Mesenchymal stem cell (in vitro differentiated cells and primary cell): ENCODE data around the gene SMG1.
"Not testable (repeated sequence)": the region's sequence is repeated elsewhere in the genome, so short reads cannot be mapped to it uniquely, and the experiment has no call there.

Experiments
- DNase-seq: peaks from one replicate; pipeline ENCODE4 v3.0.0-alpha.2; 2013
- H2AFZ ChIP-seq: one replicate; pipeline ENCODE4 v1.6.1; 2013; ENCODE audit warnings: low read depth, mild to moderate bottlenecking, control low read depth, inconsistent platforms, low read length, moderate library complexity
- H2AK5ac ChIP-seq: 2 replicates; pipeline ENCODE4 v1.6.1; 2013; ENCODE audit warnings: low read length, moderate library complexity, mild to moderate bottlenecking, inconsistent platforms; ENCODE audit not compliant: severe bottlenecking
- H2BK120ac ChIP-seq: one replicate; pipeline ENCODE4 v1.6.1; 2013; ENCODE audit warnings: low read depth, mild to moderate bottlenecking, inconsistent platforms, low read length, moderate library complexity
- H2BK12ac ChIP-seq, 2 experiments: one replicate each; pipeline ENCODE4 v1.6.1; 2013; ENCODE audit warnings: inconsistent platforms in 2 of 2, low read length in 2 of 2, mild to moderate bottlenecking in 2 of 2, moderate library complexity in 2 of 2, control low read depth in 1 of 2
- H2BK15ac ChIP-seq: one replicate; pipeline ENCODE4 v1.6.1; 2013; ENCODE audit warnings: mild to moderate bottlenecking, low read depth, inconsistent platforms; ENCODE audit not compliant: poor library complexity, severe bottlenecking
- H2BK5ac ChIP-seq: 2 replicates; pipeline ENCODE4 v1.6.1; 2013; ENCODE audit warnings: low read depth, mild to moderate bottlenecking, low read length, control low read depth, inconsistent platforms; ENCODE audit not compliant: poor library complexity, severe bottlenecking
- H3K14ac ChIP-seq, 2 experiments: one replicate each; pipeline ENCODE4 v1.6.1; 2013; ENCODE audit warnings: inconsistent platforms in 2 of 2, low read length in 2 of 2, control low read depth in 1 of 2, mild to moderate bottlenecking in 1 of 2, moderate library complexity in 1 of 2
- H3K18ac ChIP-seq, 2 experiments: one replicate each; pipeline ENCODE4 v1.6.1; 2013; ENCODE audit warnings: inconsistent platforms in 2 of 2, low read length in 2 of 2, control low read depth in 1 of 2, low read depth in 1 of 2, mild to moderate bottlenecking in 1 of 2
- H3K23ac ChIP-seq, 2 experiments: one replicate each; pipeline ENCODE4 v1.6.1; 2013; ENCODE audit warnings: inconsistent platforms in 2 of 2, low read length in 2 of 2, mild to moderate bottlenecking in 2 of 2, moderate library complexity in 2 of 2, control low read depth in 1 of 2
- H3K27ac ChIP-seq: 2 replicates; pipeline ENCODE4 v1.5.1; 2013; ENCODE audit warnings: mild to moderate bottlenecking, moderate library complexity, low read length, control low read depth, inconsistent platforms; ENCODE audit not compliant: poor library complexity, severe bottlenecking
- H3K27me3 ChIP-seq, 2 experiments: 2 replicates each; pipeline versions ENCODE4 v1.6.1 to v1.7.0; 2013; ENCODE audit warnings: low read length in 2 of 2, mild to moderate bottlenecking in 2 of 2, moderate library complexity in 2 of 2, control low read depth in 1 of 2, inconsistent platforms in 1 of 2; ENCODE audit not compliant: control insufficient read depth in 1 of 2, insufficient read depth in 1 of 2
- H3K36me3 ChIP-seq, 2 experiments: 2 replicates each; pipeline versions ENCODE4 v1.6.1 to v1.7.0; 2013; ENCODE audit warnings: low read length in 2 of 2, control low read depth in 1 of 2, inconsistent platforms in 1 of 2, low read depth in 1 of 2, mild to moderate bottlenecking in 1 of 2; ENCODE audit not compliant: insufficient read depth in 2 of 2, control insufficient read depth in 1 of 2
- H3K4ac ChIP-seq, 2 experiments: one replicate each; pipeline ENCODE4 v1.6.1; 2013; ENCODE audit warnings: inconsistent platforms in 2 of 2, low read length in 2 of 2, mild to moderate bottlenecking in 2 of 2, moderate library complexity in 2 of 2, control low read depth in 1 of 2, low read depth in 1 of 2
- H3K4me1 ChIP-seq: 2 replicates; pipeline ENCODE4 v1.6.1; 2013; ENCODE audit warnings: low read depth, low read length, control low read depth; ENCODE audit not compliant: control insufficient read depth, insufficient read depth
- H3K4me2 ChIP-seq: 2 replicates; pipeline ENCODE4 v1.6.1; 2013; ENCODE audit warnings: low read length, mild to moderate bottlenecking, inconsistent platforms; ENCODE audit not compliant: poor library complexity, severe bottlenecking
- H3K4me3 ChIP-seq, 2 experiments: 2 replicates each; pipeline versions ENCODE4 v1.5.1 to v1.7.0; 2013; ENCODE audit warnings: low read length in 2 of 2, mild to moderate bottlenecking in 2 of 2, control low read depth in 1 of 2, low read depth in 1 of 2; ENCODE audit not compliant: insufficient read depth in 1 of 2
- H3K79me1 ChIP-seq: replicated peaks from 2 replicates; pipeline ENCODE4 v1.6.1; 2013; ENCODE audit warnings: mild to moderate bottlenecking, control low read depth, low read length, inconsistent platforms; ENCODE audit not compliant: poor library complexity, severe bottlenecking
- H3K9ac ChIP-seq: 2 replicates; pipeline ENCODE4 v1.7.0; 2013; ENCODE audit warnings: mild to moderate bottlenecking, low read length, moderate library complexity
- H3K9me3 ChIP-seq: 2 replicates; pipeline ENCODE4 v1.7.0; 2013; ENCODE audit warnings: mild to moderate bottlenecking, low read length; ENCODE audit not compliant: control insufficient read depth
- H4K8ac ChIP-seq: one replicate; pipeline ENCODE4 v1.6.1; 2013; ENCODE audit warnings: inconsistent platforms, mild to moderate bottlenecking, low read length, moderate library complexity
- H4K91ac ChIP-seq: one replicate; pipeline ENCODE4 v1.6.1; 2013; ENCODE audit warnings: mild to moderate bottlenecking, low read length, inconsistent platforms
- WGBS: methylation state at CpG from one replicate; pipeline ENCODE4 v1.1.7; 2013; ENCODE audit warnings: mixed read lengths; 5-methylcytosine and 5-hydroxymethylcytosine counted together

SMG1 gene

GRCh38 chr16:18772171-18772570 is 154.0 kb downstream of the SMG1 start:
- not testable (repeated sequence) for H4K91ac ChIP-seq, H2BK15ac ChIP-seq, H2BK12ac ChIP-seq, H3K4me3 ChIP-seq, H3K79me1 ChIP-seq, H3K23ac ChIP-seq, H3K9ac ChIP-seq, H2AK5ac ChIP-seq, H3K9me3 ChIP-seq, H2AFZ ChIP-seq, H3K18ac ChIP-seq, H3K4me2 ChIP-seq, DNase-seq, H3K4me1 ChIP-seq, H2BK5ac ChIP-seq, H3K36me3 ChIP-seq, H3K4ac ChIP-seq, H3K27ac ChIP-seq, H4K8ac ChIP-seq, H3K27me3 ChIP-seq, H2BK120ac ChIP-seq, H3K14ac ChIP-seq
- WGBS: 88% methylated on average over 7 of the region's 7 CpGs

- not testable (repeated sequence) for H4K91ac ChIP-seq, H2BK120ac ChIP-seq, H4K8ac ChIP-seq, H3K27ac ChIP-seq, H2BK15ac ChIP-seq, H3K23ac ChIP-seq, H2AK5ac ChIP-seq, H3K18ac ChIP-seq, H3K4me1 ChIP-seq, H2AFZ ChIP-seq, H3K9ac ChIP-seq, H3K9me3 ChIP-seq, DNase-seq, H3K27me3 ChIP-seq, H3K14ac ChIP-seq, H2BK12ac ChIP-seq, H3K79me1 ChIP-seq, H3K4me3 ChIP-seq, H3K4ac ChIP-seq, H3K36me3 ChIP-seq, H2BK5ac ChIP-seq, H3K4me2 ChIP-seq
- WGBS: 88% methylated on average over 11 of the region's 11 CpGs
Measured at GRCh38 chr16:18770336-18770962, 155.8 kb downstream of the SMG1 start.

DNA sequence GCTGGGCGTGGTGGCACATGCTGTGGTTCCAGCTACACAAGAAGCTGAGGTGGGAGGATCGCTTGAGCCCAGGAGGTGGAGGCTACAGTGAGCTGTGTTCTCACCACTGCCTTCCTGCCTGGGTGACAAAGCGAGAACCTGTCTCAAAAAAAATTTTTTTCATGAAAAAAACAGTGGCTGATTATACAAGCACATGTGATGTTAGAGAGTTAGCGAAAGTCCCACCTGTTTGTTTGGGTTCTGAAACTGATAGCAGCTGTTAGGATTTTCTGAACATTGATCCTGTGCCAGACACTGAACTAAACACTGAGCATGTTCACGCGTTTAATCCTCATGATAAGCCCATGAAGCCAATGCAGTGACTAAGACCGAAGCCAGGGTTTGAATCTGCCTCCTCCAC is 159.0 kb downstream of the SMG1 start:
- H3K23ac ChIP-seq, H2BK120ac ChIP-seq, H3K4me3 ChIP-seq, H3K79me1 ChIP-seq, H3K4me2 ChIP-seq, H3K18ac ChIP-seq, H3K27ac ChIP-seq, H2AFZ ChIP-seq, H3K27me3 ChIP-seq, H3K36me3 ChIP-seq, H2BK12ac ChIP-seq, H2BK5ac ChIP-seq, H4K8ac ChIP-seq, H3K4ac ChIP-seq, H4K91ac ChIP-seq, DNase-seq, H3K9me3 ChIP-seq, H3K9ac ChIP-seq, H2BK15ac ChIP-seq, H2AK5ac ChIP-seq, H3K4me1 ChIP-seq, H3K14ac ChIP-seq: not testable (repeated sequence)
- WGBS: 90% methylated on average over 2 of the region's 7 CpGs

DNA sequence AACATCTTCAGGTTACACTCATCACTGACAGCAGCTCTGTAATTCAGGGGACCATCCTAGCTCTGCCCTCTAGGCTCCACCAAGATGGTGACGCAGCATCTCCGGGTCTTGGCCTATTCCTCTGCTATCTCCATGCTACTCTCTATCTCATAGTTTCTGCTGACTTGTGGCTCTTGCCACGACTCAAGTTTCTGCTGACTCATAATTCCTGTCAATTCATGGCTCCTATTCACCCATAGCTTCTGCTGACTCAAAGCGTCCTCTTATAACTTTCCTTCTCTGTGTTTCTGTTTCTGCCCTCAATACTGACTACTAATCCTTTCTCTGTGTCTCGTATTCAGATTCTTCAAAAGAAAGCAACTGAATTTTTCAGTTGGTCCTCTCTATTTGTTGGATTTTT is 163.5 kb downstream of the SMG1 start:
- H2BK15ac ChIP-seq, H4K8ac ChIP-seq, H2BK120ac ChIP-seq, H3K9ac ChIP-seq, H3K18ac ChIP-seq, H3K14ac ChIP-seq, H2AK5ac ChIP-seq, H3K4me2 ChIP-seq, H3K23ac ChIP-seq, H2BK12ac ChIP-seq, H2AFZ ChIP-seq, H3K4me3 ChIP-seq, H3K79me1 ChIP-seq, H2BK5ac ChIP-seq, H4K91ac ChIP-seq, H3K27ac ChIP-seq, H3K4me1 ChIP-seq, DNase-seq, H3K9me3 ChIP-seq, H3K4ac ChIP-seq, H3K36me3 ChIP-seq, H3K27me3 ChIP-seq: not testable (repeated sequence)
- WGBS: no CpG with 5 or more reads among the region's 5 CpGs
